ENCODE measurements around the gene CLPTM1L.

The CLPTM1L gene

DNA sequence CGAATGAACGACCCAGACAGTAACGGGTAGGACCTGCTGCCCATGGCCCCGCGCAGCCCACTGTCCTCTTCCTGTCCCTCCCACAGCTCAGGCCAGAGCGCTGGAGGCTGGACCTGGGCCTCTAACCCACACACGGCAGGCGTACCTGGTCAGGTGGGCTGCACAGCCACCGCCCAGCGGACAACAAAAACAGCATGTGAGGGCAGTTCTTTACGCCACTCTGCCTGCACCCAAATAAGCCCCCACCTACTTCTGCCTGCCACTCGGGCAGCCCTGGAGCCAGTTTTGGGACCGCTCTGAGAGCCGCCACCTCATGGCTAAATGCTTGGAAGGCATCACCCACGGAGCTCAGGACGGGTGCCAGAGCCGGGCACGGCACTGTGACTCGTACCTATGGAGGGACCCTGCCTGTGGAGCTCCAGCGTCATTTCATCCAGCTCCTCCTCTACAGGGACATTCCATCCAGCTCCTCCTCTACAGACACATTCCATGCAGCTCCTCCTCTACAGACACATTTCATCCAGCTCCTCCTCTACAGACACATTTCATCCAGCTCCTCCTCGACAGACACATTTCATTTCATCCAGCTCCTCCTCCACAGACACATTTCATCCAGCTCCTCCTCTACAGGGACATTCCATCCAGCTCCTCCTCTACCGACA lies 18.9 kb downstream of the CLPTM1L start:
- DNase-seq = no peak

DNA sequence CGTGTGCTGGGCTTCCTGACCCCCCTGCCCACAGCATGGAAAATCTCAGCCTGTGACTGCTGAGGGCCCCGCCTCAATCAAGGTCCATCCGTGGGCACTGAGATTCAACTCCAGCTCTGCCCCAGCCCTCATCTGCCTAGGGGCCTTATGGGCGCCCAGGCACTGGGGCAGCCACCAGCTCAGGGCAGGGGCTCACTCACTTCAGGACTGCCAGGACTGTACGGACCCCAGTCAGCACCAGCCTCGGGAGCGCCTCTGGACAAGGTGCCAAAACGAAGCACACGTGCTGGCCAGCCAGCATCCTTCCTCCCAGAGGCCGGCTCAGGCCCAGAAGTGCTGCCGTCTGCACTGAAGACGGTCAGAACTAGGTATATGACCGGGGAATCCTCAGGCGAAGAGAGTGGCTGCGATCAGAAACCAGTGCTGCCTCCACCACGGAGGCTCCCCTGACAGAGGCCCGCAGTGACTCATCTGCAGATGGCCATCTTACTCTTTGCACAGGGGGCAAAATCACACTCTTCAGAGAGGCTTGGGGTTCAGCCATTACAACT lies 19.6 kb downstream of the CLPTM1L start:
- DNase-seq = no peak

DNA sequence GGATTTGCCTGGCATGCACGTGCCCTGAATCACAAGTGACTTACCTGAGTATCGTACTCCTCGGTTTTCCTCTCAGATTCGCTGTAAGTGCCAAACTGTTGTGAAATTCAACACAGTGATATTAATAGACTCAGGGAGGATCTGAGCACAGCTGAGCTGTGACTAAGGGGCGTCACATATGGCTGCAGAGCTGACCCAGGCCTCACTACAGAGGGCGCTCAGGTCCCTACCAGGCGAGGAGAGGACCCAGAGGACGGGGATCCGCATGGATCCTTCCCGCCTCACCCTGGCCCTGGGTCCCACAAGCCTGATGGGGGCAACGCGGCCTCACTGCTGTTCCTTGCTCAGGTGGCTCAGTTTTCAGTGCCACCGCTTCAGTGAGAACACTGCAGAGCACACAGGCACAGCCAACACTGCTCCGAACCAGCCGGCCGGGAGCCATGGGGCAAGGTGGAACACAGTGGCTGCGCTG lies 20.1 kb downstream of the CLPTM1L start:
- no peak for DNase-seq

DNA sequence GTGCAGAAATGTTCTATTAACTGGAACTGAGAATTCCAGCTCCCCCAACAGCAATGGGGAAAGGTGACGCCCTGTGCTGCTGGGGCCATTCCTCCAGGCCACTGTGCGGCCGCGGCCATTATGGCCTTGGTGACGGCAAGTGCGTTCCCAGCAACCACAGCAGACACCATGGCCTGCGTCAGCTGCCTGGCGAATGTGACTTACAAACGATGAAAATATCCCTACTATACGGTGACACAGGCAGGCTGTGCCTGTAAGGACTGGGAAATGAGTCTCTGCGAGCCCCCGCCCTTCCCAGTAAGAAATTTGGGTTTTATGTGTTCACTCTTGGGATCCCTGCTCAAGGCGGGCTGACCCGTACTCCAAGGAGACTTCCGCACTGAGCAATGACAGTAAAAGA lies 20.6 kb downstream of the CLPTM1L start:
- DNase-seq = no peak

DNA sequence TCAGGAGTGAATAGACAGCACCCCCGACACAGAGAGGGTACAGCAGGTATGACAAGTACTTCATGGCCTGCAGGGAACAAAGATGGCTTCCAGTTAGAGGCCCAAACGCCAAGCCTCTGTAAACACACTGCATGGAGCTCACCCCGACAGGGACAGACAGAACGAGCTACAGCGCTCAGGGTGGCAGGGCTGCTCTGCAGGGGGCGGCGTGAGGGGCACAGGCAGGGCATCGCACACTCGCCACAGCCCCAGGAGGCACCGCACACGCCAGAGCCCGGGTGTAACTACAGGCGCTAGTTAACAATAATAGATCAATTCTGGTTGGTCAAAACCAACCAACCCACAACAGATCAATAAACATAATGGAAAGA lies 21.1 kb downstream of the CLPTM1L start:
- DNase-seq = no peak

DNA sequence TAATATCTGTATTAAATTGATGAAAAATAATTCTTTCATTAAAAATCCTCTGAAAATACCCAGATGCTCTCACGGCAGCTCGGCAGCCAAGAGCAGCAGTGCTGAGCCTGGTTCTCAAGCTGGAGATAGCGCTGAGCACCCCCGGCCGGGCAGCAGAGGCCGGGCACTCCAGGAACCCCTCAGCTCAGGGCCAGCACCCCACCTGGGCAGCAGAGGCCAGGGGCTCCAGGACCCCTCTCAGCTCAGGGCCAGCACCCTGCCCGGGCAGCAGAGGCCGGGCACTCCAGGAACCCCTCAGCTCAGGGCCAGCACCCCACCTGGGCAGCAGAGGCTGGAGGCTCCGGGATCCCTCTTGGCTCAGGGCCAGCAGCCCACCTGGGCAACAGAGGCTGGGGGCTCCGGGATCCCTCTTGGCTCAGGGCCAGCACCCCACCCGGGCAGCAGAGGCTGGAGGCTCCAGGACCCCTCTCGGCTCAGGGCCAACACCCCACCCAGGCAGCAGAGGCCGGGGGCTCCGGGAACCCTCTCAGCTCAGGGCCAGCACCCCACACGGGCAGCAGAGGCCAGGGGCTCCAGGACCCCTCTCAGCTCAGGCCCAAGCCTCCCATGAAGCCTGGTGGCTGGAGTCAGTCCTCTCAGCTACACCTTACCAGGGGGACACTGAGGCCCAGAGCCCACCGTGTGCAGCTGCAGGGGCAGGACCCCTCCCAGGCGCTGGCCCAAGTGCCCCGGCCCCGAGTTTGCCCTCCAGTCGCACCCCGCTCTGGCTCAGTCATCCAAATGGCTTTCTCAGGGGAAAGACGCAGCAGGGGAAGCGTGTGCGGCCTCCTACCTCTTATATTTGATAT lies 21.7 kb downstream of the CLPTM1L start:
- no peak for DNase-seq

DNA sequence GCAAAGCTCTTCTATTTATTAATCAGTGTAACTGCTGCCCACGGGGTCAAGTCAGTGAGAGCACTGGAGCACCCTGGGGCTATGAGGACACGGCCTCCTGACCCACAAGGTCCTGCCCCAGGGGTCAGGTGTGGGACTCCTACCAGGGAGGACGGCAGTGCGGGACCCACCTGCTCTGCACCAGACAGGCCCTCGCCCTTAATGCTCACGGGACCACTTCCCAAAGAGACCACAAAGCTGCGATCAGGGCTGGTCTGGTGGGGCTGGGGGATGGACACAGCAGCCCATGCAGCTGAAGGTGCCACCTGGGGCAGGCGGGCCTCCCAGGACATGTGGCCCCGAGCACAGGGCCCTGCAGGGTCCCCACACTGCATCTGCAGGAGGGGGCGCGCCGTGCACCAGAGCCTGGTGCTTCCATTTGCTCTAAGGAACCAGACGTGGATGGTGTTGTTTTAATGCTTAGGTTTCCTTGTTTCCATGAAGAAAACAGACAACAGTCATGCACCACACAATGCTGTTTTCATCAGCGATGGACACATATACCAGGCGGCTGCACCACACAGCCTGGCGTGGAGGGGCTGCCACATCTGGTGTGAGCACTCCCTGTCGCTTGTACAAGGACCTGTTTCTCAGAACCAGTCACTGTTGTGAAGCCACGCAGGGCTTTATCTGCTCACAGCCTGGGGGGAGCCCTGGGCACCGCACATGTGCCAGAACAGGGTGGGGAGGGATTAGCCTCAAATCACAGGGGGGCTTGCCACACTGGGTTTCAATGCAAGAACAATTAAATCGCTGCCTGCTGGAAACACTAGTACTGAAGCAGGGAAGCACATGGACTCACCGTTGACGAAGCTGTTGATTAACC lies 22.6 kb downstream of the CLPTM1L start:
- DNase-seq = no peak

DNA sequence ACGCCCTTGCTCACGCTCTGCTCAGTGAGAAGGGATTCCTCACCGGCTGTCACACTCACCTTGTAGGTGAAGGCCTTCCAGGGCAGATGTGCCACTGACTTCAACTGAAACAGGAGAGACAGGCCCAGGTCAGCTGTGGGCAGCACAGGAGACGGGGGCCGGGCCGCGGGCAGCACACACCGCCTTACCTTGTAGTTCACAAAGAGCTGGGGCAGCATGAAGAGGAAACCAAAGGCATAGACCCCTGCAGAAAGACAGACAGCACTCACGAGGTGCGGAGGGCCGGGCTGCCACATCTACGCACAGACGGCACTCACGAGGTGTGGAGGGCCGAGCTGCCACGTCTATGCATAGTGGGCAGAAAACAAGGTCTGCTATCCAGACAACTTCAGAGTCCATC lies 23.3 kb downstream of the CLPTM1L start:
- DNase-seq = no peak

DNA sequence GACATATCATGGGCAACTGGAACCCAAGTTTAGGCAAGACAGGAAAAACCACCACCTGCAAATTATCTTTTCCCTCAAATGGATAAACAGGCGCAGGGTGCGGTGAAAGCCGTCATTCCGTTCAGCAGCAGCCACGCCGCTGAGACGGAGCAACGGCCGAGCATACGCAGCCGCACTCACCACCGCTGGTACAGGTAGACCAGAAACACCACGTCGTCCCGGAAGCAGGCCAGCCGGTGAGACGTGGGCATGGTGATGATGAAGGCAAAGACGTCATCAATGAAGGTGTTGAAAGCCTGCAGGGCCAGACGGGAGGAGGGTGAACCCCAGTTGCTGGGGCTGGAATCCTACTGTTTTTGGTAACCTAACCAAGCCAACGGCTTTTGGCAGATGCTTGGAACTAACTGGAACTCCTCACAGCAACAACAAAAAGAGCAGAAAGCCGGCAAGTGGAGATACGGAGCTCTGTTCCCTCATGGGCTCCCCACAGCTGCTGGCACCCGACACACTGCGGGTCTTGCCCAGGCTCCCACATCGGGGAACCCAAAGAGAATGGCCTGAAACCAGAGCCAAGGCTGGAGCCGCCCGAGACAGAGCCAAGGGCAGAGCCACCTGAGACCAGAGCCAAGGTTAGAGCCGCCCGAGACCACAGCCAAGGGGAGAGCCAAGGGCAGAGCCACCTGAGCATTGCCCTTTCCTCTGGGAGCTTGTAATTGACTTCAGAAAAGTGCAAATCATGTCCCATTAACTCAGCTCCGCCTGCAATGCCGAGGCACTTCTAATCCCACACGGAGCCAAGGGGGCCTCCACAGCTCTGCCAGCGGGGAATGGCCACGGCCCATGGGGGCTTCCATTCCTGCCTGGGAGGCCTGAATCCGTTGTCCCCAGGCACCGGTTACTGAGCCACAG lies 24.2 kb downstream of the CLPTM1L start:
- DNase-seq = no peak

DNA sequence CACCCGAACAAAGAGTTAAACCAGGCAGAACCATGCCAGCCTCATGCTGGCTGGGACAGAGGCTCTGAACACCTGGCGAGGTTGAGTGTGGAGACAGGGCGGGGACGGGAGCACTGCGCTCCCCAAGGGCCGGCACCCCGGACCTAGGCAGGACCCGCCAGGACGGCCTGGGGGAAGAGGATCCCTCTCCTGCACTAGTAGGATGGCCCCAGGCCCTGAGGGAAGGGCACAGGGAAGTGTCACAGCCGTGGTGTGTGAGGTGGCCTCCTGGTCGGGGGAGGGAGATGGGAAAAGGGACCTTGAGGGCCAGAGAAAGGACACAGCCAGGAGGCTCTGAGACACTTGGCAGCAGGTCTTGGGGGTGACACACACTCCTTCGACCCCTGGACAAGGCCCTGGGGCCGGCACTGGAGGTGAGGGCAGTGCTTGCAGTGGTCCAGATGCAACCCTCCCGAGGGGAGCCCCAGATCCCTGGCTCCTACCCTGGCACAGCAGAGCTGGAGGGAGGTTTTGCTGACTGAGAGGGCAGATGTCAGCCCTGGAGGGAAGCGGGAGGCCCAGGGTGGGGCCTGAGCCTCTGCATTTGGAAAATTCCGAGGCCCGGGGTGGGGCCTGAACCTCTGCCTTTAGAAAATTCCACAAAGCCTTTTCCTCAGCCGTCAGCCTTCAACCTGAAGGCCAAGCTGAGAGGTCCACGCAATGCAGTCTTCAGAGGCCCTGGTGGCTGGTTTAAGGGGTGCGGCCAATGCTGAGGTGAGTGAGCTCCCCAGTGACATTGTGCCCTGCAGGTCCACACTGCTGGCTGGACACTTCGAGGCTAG lies 25.3 kb downstream of the CLPTM1L start:
- no peak for DNase-seq

DNA sequence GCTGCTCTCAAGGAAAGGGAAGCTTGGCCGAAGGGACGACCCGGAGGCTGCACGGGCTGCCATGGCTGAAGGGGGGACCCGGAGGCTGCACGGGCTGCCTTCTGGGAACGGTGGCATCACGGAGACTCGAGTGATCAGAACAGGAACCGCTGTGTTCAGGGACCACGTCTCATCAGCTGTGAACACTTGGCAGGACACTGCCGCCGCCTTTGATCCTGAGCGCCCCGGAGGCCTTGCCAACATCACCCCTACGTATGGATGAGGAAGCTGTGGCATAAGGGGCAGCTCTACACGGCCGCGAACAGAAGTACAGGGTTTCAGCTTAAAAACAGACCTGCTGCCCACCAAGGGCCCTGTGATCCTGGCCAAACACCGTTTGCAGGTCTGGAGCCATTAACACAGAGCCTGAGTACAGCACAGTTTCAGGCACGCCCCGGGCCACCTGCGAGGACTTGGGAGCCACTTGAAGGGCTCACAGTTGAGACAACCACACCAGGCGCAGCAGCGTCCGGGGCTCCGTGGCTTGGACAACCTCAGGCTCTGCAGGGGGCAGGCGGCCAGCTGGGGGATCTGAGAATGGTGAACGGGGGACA lies 26.1 kb downstream of the CLPTM1L start:
- DNase-seq = no peak

DNA sequence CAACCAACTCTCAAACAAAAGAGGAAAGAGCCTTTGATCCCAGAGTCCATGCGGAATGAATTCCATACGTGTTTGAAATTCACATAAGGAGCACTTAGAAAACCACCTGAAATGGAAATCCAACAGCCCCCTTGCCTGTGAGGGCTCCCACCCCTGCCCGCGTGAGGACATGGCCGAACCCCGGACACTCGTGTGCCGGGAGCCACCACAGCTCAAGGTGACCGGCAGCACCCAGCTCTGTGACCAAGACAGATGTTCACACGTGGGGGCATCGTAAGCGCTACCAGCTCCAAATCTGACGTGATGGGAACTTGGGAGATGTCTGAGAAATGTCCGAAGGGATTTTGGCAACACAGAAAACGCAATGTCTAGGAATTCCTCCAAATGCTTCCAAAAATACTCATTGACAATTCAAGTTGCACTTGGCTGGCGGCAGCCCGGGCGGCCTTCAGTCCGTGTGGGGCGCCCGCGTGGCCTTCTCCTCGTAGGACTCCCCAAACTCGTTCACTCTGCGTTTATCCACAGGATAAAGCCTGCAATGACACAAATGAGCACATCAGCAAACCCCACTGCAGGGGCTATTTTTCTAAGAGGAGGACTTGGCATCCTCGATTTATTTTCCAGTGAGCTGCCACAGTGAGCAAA lies 26.9 kb downstream of the CLPTM1L start:
- DNase-seq = no peak

DNA sequence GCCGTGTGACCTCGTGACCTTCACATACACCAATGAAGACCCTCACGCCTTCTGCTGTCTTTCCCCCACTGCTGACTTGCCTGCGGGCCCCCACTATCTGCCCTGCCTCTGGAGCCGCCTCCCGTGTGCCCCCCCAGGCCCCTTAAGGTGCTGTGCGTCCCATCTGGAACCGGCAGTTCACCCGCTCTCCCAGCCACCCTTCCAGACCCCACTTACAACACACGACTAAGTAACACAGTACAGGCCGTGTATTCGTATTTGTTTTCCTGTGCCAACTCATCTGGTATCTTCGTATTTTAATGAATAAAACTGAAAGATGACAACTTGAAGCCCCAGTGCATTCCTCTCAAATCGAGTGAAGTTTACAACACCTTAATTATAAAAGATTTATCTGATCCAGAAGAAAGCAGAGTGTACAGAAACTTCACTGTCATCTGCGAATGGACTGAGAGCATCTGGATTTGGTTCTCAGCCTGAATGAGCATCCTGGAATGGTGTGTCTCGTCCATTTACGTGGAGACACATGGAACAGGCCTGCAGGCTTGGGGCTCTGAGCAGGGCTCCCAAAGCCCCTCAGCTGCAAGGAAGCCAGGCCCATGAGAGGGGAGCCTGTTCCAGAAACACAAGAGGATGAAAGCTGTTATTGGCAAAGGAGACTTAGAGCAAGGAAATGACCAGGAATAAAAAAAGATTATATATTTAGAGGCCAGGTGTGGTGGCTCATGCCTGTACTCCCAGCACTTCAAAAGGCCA lies 28.1 kb downstream of the CLPTM1L start:
- DNase-seq = no peak

DNA sequence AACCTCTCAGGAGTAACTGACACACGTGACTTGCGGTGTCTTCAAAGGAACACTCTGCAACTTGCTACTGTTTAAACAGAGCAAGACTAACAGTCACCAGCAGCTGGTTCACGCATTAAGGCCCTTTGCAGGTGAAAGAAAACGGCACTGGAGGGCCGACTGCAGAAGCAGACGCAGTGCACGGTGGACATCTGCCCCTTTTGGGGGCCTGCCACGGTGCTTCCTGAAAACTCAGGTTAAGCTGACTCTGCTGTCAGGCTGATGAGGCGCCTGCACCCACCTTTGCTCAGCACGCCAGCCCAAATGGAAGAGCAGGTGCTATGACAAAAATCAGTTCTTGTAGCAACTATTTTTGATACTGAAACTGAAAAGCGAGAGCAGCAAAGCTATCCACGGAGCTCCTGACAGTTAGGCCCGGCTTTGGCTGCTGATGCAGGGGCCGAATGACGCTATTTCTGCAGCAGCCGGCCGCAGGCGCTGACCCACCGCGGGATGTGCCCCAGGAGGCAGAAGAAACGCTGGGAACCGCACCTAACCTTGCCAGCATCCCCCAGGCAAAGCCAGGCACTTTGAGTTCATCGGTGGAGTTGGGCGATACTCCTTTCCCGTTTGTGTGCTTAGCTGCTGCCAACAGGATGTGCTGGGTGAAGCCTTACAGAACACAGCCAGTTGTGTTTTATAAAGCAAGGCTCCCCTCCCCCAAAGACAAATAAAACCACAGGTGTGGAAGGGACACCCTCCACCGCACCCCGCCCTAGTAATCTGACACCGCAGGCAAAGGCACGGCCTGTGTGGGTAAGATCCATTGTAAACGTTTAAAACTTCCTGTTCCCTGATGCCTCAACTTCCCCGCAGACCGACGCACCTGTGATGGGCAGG lies 29.0 kb downstream of the CLPTM1L start:
- peak; percentile 60 for DNase-seq

DNA sequence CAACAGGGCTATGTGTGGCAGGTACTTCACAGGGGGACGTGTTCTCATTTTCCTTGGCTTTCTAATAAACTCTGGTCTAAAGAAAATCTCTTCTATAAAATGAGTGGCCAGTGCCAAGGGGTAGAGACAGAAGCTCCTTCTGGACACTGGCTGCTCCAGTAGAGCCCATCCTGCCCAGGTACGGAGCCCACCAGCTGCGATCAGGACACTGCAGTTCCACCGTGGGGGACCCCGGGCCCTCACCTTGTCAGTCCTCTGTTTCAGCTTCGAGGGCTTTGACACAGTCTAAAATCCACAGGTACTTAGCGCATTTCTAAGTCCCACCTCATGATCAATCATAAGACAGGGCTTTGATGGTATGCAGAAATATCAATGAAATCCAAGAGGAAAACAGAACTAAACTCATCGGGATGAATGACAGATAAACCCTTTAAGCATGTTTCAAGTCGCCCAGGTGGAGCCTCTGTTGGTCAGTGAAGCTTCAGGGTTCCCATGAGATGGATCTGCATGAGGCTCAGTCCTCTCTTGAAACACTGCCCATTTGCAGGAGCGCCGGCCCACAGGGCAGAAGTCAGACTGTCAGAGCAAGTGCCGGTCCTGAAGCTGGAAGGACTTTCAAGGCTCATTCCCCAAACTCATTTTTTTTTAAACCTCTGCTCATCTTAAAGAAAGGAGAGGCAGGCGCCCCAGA lies 29.7 kb downstream of the CLPTM1L start:
- DNase-seq = no peak

DNA sequence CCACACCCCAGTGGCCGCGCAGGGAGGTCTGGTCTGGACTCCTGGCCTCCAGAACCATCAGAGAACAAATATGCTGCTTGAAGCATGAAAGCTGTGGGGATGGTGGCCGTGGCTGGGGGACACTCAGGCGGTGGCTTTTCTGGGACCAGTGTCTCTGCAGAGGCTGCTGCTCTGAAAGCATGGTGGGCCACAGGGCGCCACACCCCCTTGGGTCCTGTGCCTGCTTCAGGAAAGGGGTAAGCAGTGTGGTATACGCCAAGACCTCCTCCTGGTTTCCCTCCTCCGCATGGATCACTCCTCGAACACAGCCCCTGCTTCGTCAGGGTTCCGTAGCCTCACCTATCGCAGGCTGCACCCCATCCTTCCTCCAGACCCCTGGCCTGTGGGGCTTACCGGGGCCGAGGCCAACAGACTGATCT lies 30.3 kb downstream of the CLPTM1L start:
- DNase-seq = no peak

DNA sequence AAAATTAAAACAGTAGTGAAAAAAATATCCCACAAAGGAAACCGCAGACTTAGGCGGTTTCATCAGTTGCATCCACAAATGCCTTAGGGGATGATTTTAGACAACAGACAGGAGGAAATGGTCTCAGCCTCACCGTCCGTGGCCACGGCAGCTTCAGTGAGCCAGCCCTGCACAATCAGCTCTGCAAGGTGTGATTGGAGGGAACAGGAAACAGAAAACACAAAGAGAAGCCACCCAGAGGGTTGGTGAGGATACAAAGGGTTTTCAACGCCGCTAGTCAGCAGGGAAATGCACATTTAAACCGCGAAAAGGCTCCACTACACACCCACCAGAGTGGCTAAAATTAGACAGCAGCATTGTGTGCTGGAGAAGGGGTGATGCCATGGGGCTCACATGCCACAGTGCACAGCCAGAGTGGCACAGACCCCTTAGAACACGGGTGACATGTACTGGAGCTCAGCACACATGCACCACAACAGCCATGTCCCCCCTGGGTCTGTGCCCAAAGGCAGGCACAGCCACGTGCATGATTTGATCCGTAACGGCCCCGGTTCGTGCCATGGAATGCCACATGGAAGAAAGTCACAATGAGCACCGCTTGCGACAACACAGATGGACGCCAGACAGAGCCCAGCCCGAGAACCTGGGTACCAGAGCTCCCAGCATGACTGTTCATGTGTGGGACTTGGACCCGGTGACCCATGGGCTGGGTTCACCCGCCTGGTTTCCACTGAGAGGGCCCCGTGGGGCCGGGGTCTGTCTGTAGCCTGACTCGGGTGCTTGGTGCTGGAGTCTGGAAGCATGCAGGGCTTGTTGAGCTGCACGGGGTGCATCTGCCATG lies 31.7 kb downstream of the CLPTM1L start:
- DNase-seq = peak; percentile 45

All from stimulated activated CD8-positive, alpha-beta memory T cell treated with anti-CD3 and anti-CD28 coated beads, Interleukin-4, amount 100 ng/mL, for 48 hours (primary cell).